Activated gamma-delta T cell treated with Interleukin-2 at 50 U/mL for 16 hours (primary cell): ENCODE measurements around the gene IL2RA.
A peak's percentile ranks its signal among the peaks of the same experiment; 100 is the strongest.
"Not testable (repeated sequence)": the region's sequence is repeated elsewhere in the genome, so short reads cannot be mapped to it uniquely, and the experiment has no call there.

Source experiments
- DNase-seq: peaks from one replicate; pipeline ENCODE4 v3.0.0-alpha.2; 2020

The IL2RA gene

GRCh38 chr10:6056411-6057135 is 5.6 kb downstream of the IL2RA start:
- peak; percentile 3 for DNase-seq

GRCh38 chr10:6055929-6056328 is 6.2 kb downstream of the IL2RA start:
- peak; percentile 1 for DNase-seq

- DNase-seq, result peak; percentile 1
Observed at GRCh38 chr10:6054884-6055283, 7.3 kb downstream of the IL2RA start.

- DNase-seq, result peak; percentile 3
Observed at GRCh38 chr10:6053816-6054631, 8.1 kb downstream of the IL2RA start.

- DNase-seq, result no peak
Observed at GRCh38 chr10:6053303-6053702, 8.9 kb downstream of the IL2RA start.

- peak; percentile 72 for DNase-seq
Observed at GRCh38 chr10:6052247-6053221, 9.6 kb downstream of the IL2RA start.

GRCh38 chr10:6050801-6051445 is 11.2 kb downstream of the IL2RA start:
- DNase-seq, result peak; percentile 85

- no peak for DNase-seq
Observed at GRCh38 chr10:6049031-6049400, 13.2 kb downstream of the IL2RA start.

GRCh38 chr10:6048281-6049030 is 13.7 kb downstream of the IL2RA start:
- DNase-seq, result no peak

- DNase-seq, result peak; percentile 2
Observed at GRCh38 chr10:6047847-6048246, 14.3 kb downstream of the IL2RA start.

- DNase-seq, result peak; percentile 1
Observed at GRCh38 chr10:6046773-6047611, 15.2 kb downstream of the IL2RA start.

- peak; percentile 3 for DNase-seq
Observed at GRCh38 chr10:6045878-6046772, 16.0 kb downstream of the IL2RA start.

- no peak for DNase-seq
Observed at GRCh38 chr10:6045314-6045848, 16.8 kb downstream of the IL2RA start.

GRCh38 chr10:6044751-6045313 is 17.3 kb downstream of the IL2RA start:
- DNase-seq, result no peak

GRCh38 chr10:6044060-6044459 is 18.1 kb downstream of the IL2RA start:
- DNase-seq, result peak; percentile 7

- DNase-seq, result not testable (repeated sequence)
Observed at GRCh38 chr10:6043377-6043776, 18.8 kb downstream of the IL2RA start.

- DNase-seq, result no peak
Observed at GRCh38 chr10:6040205-6040604, 22.0 kb downstream of the IL2RA start.

- DNase-seq, result no peak
Observed at GRCh38 chr10:6039711-6040110, 22.5 kb downstream of the IL2RA start.

GRCh38 chr10:6038071-6038631 is 24.0 kb downstream of the IL2RA start:
- no peak for DNase-seq
